HepG2 (cell line): ENCODE data around the gene LAP3. TPM values are rescaled to one million over a fixed set of nuclear protein-coding genes. Genes with fewer than 3 reads are reported as not detected.

Source experiments
- CREM ChIP-seq, 2 experiments: sonication (generic) in 1 of 2; formaldehyde crosslinking in 1 of 2; IDR thresholded peaks; 2 replicates each; pipeline versions ENCODE4 v1.4.0 to v1.6.1; 2016 to 2020; ENCODE audit warnings: antibody characterized with exemption in 1 of 2, mild to moderate bottlenecking in 1 of 2, missing genetic modification reagents in 1 of 2
- FIP1L1 ChIP-seq: fragments of 200-400 bp; formaldehyde crosslinking; IDR thresholded peaks from 2 replicates; pipeline ENCODE4 v1.6.1; 2018; ENCODE audit warnings: low read depth, mild to moderate bottlenecking, low read length, moderate library complexity, borderline replicate concordance; ENCODE audit not compliant: insufficient read depth
- FOXO1 ChIP-seq: sonication (generic); formaldehyde crosslinking; IDR thresholded peaks from 2 replicates; pipeline ENCODE4 v1.4.0; 2020; ENCODE audit warnings: missing genetic modification reagents
- KDM3A ChIP-seq: IDR thresholded peaks from 2 replicates; pipeline ENCODE4 v1.6.1; 2018; ENCODE audit warnings: low read depth, missing compliant biosample characterization
- MED8 ChIP-seq: sonication (generic); formaldehyde crosslinking; IDR thresholded peaks from 2 replicates; pipeline ENCODE4 v1.8.1; 2023; ENCODE audit warnings: mild to moderate bottlenecking, missing genetic modification reagents; ENCODE audit not compliant: insufficient replicate concordance
- SOX5 ChIP-seq: IDR thresholded peaks from 2 replicates; pipeline ENCODE4 v1.6.1; 2016; ENCODE audit warnings: borderline replicate concordance
- TEAD2 ChIP-seq: sonication (generic); formaldehyde crosslinking; IDR thresholded peaks from 2 replicates; pipeline ENCODE4 v1.9.0; 2021; ENCODE audit warnings: missing genetic modification reagents
- ZNF282 ChIP-seq: fragments of 450-650 bp; IDR thresholded peaks from 2 replicates; pipeline ENCODE4 v1.6.1; 2018; ENCODE audit not compliant: partially characterized antibody
- ZNF468 ChIP-seq: sonication (generic); formaldehyde crosslinking; IDR thresholded peaks from 2 replicates; pipeline ENCODE4 v1.8.0; 2022; ENCODE audit warnings: mild to moderate bottlenecking, moderate library complexity, missing genetic modification reagents
- ZNF598 ChIP-seq: sonication (generic); formaldehyde crosslinking; IDR thresholded peaks from 2 replicates; pipeline ENCODE4 v1.5.1; 2020; ENCODE audit warnings: mild to moderate bottlenecking, missing genetic modification reagents, borderline replicate concordance
- ZNF746 ChIP-seq: sonication (generic); formaldehyde crosslinking; IDR thresholded peaks from 2 replicates; pipeline ENCODE4 v1.8.0; 2022; ENCODE audit warnings: mild to moderate bottlenecking, missing genetic modification reagents
- ZSCAN21 ChIP-seq: sonication (generic); formaldehyde crosslinking; IDR thresholded peaks from 2 replicates; pipeline ENCODE4 v1.8.0; 2022; ENCODE audit warnings: mild to moderate bottlenecking, missing genetic modification reagents, moderate library complexity, borderline replicate concordance
- polyA plus RNA-seq, 8 experiments: library from polyadenylated mRNA; depleted of rRNA in 3 of 8; stranded (reverse) in 7 of 8; unstranded in 1 of 8; fragments of >200 nt; fragmentation: Illumina TruSeq in 4 of 8; extraction: Trizol in 4 of 8; gene quantifications; 2 replicates each; pipeline versions ENCODE4 v1.2.1 to v1.2.3, GENCODE V29; 2011 to 2016; ENCODE audit warnings: low read depth in 4 of 8, missing spikeins in 1 of 8, mixed read lengths in 1 of 8; ENCODE audit not compliant: insufficient read depth in 1 of 8
- total RNA-seq, 5 experiments: library from RNA; depleted of rRNA; stranded (reverse); fragments of >200 nt; fragmentation: Illumina TruSeq; extraction: Trizol; gene quantifications; 2 replicates each; pipeline ENCODE4 v1.2.3, GENCODE V29; 2016; ENCODE audit warnings: low read depth in 1 of 5
- TF ChIP-seq, protein P1 (sequence below): IDR thresholded peaks from 2 replicates; pipeline ENCODE4 v1.6.1; 2016; ENCODE audit warnings: mild to moderate bottlenecking, missing biosample characterization, missing genetic modification reagents
- TF ChIP-seq, protein P2 (sequence below), 2 experiments: fragments of 450-650 bp in 1 of 2; sonication (generic) in 1 of 2; formaldehyde crosslinking in 1 of 2; IDR thresholded peaks; 2 replicates each; pipeline versions ENCODE4 v1.6.1 to v1.8.0; 2016 to 2022; ENCODE audit warnings: antibody characterized with exemption in 1 of 2, mild to moderate bottlenecking in 1 of 2, missing genetic modification reagents in 1 of 2
- TF ChIP-seq, protein P3 (sequence below): sonication (generic); formaldehyde crosslinking; IDR thresholded peaks from 2 replicates; pipeline ENCODE4 v1.4.0; 2020; ENCODE audit warnings: missing genetic modification reagents, borderline replicate concordance

LAP3 gene
- total and polyA plus RNA-seq, 2 of the 13 experiments (the other 11 are each of a cell fraction or from before 2014, with no cell fraction given), result 106 to 125 TPM

DNA sequence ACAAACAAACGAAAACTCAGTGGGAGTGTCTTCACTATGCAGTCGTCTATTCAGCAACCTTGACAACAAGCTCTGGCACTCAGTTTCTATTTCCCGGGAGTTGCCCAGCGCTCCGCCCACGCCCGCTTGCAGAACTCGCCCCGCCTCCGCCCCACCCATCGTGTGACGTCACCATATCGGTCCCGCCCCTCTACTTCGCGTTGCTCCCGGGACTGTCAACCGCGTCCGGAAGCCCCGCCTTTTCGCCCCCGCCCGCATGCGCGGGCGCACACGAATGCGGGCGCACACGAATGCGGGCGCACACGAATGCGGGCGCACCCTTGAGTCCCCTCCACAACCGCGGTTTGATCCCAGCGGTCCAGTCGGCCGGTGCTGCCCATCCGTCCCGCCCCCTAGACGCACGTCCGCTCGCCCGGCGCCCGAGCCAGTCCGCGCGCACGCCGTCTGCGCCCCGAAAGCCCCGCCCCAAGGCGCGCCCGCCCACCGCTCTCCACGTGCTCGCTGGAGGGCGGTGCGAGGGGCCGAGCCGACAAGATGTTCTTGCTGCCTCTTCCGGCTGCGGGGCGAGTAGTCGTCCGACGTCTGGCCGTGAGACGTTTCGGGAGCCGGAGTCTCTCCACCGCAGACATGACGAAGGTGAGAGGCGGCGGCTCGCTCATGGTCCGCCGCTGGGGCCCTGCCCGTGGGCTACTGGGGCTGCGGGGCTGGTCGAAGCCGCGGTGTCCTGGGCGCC lies at the start of gene LAP3 (continued):
- peak; percentile 84; the same call in 1 of the 2 replicates for TF ChIP-seq ZSCAN21 (CRISPR knock-in tag)
- 0 out of 2 replicates have a peak, but pooled peaks have one; percentile 57 for TF ChIP-seq ZNF598 (CRISPR knock-in tag)
- TF ChIP-seq KDM3A (CRISPR knock-in tag), result no peak; the same call in 1 of the 2 replicates
- no peak for TF ChIP-seq FIP1L1
- TF ChIP-seq, protein P1, sequence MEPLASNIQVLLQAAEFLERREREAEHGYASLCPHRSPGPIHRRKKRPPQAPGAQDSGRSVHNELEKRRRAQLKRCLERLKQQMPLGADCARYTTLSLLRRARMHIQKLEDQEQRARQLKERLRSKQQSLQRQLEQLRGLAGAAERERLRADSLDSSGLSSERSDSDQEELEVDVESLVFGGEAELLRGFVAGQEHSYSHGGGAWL, result peak; percentile 96
- TF ChIP-seq ZNF746, result no peak; the same call in 1 of the 2 replicates
- TF ChIP-seq, protein P2, sequence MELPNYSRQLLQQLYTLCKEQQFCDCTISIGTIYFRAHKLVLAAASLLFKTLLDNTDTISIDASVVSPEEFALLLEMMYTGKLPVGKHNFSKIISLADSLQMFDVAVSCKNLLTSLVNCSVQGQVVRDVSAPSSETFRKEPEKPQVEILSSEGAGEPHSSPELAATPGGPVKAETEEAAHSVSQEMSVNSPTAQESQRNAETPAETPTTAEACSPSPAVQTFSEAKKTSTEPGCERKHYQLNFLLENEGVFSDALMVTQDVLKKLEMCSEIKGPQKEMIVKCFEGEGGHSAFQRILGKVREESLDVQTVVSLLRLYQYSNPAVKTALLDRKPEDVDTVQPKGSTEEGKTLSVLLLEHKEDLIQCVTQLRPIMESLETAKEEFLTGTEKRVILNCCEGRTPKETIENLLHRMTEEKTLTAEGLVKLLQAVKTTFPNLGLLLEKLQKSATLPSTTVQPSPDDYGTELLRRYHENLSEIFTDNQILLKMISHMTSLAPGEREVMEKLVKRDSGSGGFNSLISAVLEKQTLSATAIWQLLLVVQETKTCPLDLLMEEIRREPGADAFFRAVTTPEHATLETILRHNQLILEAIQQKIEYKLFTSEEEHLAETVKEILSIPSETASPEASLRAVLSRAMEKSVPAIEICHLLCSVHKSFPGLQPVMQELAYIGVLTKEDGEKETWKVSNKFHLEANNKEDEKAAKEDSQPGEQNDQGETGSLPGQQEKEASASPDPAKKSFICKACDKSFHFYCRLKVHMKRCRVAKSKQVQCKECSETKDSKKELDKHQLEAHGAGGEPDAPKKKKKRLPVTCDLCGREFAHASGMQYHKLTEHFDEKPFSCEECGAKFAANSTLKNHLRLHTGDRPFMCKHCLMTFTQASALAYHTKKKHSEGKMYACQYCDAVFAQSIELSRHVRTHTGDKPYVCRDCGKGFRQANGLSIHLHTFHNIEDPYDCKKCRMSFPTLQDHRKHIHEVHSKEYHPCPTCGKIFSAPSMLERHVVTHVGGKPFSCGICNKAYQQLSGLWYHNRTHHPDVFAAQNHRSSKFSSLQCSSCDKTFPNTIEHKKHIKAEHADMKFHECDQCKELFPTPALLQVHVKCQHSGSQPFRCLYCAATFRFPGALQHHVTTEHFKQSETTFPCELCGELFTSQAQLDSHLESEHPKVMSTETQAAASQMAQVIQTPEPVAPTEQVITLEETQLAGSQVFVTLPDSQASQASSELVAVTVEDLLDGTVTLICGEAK (IDR thresholded peaks at IDR 0.05), result no peak
- TF ChIP-seq, protein P2 (CRISPR knock-in tag; IDR thresholded peaks at IDR 0.05), result peak; percentile 60; the same call in 1 of the 2 replicates
- TF ChIP-seq CREM (IDR thresholded peaks at IDR 0.05), result peak; percentile 74
- TF ChIP-seq CREM (CRISPR knock-in tag; IDR thresholded peaks at IDR 0.05), result no peak
- 0 out of 2 replicates have a peak, but pooled peaks have one; percentile 64 for TF ChIP-seq TEAD2 (CRISPR knock-in tag)
- TF ChIP-seq ZNF282, result no peak
- 0 out of 2 replicates have a peak, but pooled peaks have one; percentile 30 for TF ChIP-seq FOXO1 (CRISPR knock-in tag)
- TF ChIP-seq, protein P3, sequence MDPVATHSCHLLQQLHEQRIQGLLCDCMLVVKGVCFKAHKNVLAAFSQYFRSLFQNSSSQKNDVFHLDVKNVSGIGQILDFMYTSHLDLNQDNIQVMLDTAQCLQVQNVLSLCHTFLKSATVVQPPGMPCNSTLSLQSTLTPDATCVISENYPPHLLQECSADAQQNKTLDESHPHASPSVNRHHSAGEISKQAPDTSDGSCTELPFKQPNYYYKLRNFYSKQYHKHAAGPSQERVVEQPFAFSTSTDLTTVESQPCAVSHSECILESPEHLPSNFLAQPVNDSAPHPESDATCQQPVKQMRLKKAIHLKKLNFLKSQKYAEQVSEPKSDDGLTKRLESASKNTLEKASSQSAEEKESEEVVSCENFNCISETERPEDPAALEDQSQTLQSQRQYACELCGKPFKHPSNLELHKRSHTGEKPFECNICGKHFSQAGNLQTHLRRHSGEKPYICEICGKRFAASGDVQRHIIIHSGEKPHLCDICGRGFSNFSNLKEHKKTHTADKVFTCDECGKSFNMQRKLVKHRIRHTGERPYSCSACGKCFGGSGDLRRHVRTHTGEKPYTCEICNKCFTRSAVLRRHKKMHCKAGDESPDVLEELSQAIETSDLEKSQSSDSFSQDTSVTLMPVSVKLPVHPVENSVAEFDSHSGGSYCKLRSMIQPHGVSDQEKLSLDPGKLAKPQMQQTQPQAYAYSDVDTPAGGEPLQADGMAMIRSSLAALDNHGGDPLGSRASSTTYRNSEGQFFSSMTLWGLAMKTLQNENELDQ (CRISPR knock-in tag), result no peak
- peak; percentile 21 for TF ChIP-seq MED8 (CRISPR knock-in tag)
- peak; percentile 56; the same call in 1 of the 2 replicates for TF ChIP-seq SOX5 (CRISPR knock-in tag)
- TF ChIP-seq ZNF468 (CRISPR knock-in tag), result 0 out of 2 replicates have a peak, but pooled peaks have one; percentile 70
